ENCODE measurements around the gene MTG2.
A peak's percentile ranks its signal among the peaks of the same experiment; 100 is the strongest.

The MTG2 gene

GRCh38 chr20:62182469-62183425, at the start of gene MTG2:
Gene MTG2 (plus strand): TSS chr20:62183028. CDS start chr20:62193421, 10,393 bp downstream.
- DNase-seq, result peak; percentile 80

- DNase-seq, result no peak
Measured at GRCh38 chr20:62133051-62133845, 49.6 kb upstream of the MTG2 start.

GRCh38 chr20:62133864-62134263, 49.0 kb upstream of the MTG2 start:
- DNase-seq, result no peak

GRCh38 chr20:62134735-62135231, 48.0 kb upstream of the MTG2 start:
- DNase-seq, result no peak

- DNase-seq, result no peak
Measured at GRCh38 chr20:62135573-62136266, 47.1 kb upstream of the MTG2 start.

GRCh38 chr20:62136283-62137091, 46.3 kb upstream of the MTG2 start:
- DNase-seq, result no peak

- no peak for DNase-seq
Measured at GRCh38 chr20:62137092-62137384, 45.8 kb upstream of the MTG2 start.

GRCh38 chr20:62137478-62138203, 45.2 kb upstream of the MTG2 start:
- no peak for DNase-seq

GRCh38 chr20:62138204-62138543, 44.7 kb upstream of the MTG2 start:
- no peak for DNase-seq

GRCh38 chr20:62138912-62139311, 43.9 kb upstream of the MTG2 start:
- DNase-seq, result no peak

GRCh38 chr20:62139636-62140035, 43.2 kb upstream of the MTG2 start:
- no peak for DNase-seq

GRCh38 chr20:62141043-62141396, 41.8 kb upstream of the MTG2 start:
- DNase-seq, result no peak

- no peak for DNase-seq
Measured at GRCh38 chr20:62141397-62142251, 41.2 kb upstream of the MTG2 start.

GRCh38 chr20:62142252-62143080, 40.4 kb upstream of the MTG2 start:
- DNase-seq, result no peak

GRCh38 chr20:62143081-62143956, 39.5 kb upstream of the MTG2 start, which contains the start of the genes PSMA7 and SS18L1:
Gene PSMA7 (minus strand): TSS chr20:62143394. CDS start chr20:62143303, 91 bp downstream.
Gene SS18L1 (plus strand): TSS chr20:62143769. CDS start chr20:62143821, 52 bp downstream.
- DNase-seq, result peak; percentile 49

GRCh38 chr20:62143957-62144825, 38.6 kb upstream of the MTG2 start:
- DNase-seq, result no peak

GRCh38 chr20:62145688-62146018, 37.2 kb upstream of the MTG2 start:
- no peak for DNase-seq
